ENCODE results near the gene BLACAT1.

DNA sequence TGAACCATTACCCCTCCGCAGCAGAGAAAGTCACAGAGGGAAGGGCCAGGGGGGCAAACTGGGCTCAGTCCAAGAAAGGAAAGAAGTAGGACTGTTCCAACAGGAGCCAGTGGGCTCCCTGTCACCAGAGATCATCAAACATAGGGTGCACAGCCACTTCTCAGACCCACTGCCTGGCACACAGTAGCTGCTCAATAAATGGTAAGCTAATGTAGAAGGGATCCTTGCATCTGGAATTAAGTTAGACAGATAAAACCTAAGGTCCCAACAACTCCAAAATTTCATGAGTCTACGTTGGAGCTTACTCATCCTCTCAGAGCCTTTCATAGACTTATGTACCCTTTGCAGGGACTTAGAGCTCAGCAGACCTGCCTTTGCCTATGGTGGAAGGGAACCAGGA, 3.5 kb downstream of the BLACAT1 start:
- TF ChIP-seq, protein P1, sequence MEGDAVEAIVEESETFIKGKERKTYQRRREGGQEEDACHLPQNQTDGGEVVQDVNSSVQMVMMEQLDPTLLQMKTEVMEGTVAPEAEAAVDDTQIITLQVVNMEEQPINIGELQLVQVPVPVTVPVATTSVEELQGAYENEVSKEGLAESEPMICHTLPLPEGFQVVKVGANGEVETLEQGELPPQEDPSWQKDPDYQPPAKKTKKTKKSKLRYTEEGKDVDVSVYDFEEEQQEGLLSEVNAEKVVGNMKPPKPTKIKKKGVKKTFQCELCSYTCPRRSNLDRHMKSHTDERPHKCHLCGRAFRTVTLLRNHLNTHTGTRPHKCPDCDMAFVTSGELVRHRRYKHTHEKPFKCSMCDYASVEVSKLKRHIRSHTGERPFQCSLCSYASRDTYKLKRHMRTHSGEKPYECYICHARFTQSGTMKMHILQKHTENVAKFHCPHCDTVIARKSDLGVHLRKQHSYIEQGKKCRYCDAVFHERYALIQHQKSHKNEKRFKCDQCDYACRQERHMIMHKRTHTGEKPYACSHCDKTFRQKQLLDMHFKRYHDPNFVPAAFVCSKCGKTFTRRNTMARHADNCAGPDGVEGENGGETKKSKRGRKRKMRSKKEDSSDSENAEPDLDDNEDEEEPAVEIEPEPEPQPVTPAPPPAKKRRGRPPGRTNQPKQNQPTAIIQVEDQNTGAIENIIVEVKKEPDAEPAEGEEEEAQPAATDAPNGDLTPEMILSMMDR (IDR thresholded peaks at IDR 0.05) = no peak
- no peak for TF ChIP-seq POLR2A (IDR thresholded peaks at IDR 0.05)

All from lower leg skin (tissue), 3 donors.